Measurements from ENCODE around the gene CA10. TPM values are rescaled to one million over a fixed set of nuclear protein-coding genes. Genes with fewer than 3 reads are reported as not detected.

The CA10 gene
- total and polyA plus RNA-seq, 2 of the 4 experiments (the other 2 are of a cell fraction) = not detected

DNA sequence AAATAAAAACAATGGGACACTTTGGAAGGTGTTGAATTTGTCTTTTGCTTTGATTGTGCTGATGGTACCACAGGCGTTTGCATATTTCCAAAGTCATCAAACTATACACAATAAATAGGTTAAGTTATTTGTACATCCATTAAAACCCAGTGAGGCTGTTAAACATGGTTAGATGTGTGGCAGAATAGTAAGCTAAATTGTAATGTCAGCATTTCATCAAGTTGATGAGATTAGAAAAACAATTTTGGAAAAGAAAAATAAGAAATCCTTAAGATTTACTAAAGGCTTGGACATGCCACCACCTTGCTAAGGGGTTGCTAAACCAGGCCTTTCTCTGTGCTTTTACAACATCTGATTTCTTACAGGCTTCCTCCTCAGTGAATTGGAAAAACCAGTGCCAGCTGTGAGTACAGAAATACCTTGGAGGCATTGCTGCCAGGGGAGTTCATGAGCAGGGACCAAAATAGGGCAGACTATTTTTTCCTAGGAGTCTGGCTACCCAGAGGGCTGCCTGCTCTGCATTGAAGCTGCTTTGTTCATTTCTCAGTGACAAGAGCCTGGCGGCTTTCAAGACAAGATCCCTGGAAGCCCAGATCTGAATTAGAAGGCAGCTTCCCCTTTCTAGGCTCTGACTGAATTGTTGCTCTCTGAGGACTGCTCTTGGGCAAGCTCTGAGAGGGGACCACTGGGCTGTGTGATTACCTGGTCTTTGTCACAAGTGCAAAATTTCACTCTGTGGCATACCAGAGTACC is 43.4 kb upstream of the CA10 start:
- H3K9me1 ChIP-seq (ENCODE audit: insufficient read depth, low read length) = no peaks in the 10 kb centered on the region
- no peaks in the 10 kb centered on the region for H3K79me1 ChIP-seq (ENCODE audit: low read depth in 1 of 2, low read length in 2 of 2)
- no peak overlapping the region for H2AFZ ChIP-seq (replicated peaks; ENCODE audit: low read length, poor library complexity)
- TF ChIP-seq MAZ (IDR thresholded peaks at IDR 0.05; ENCODE audit: borderline replicate concordance, low read depth, low read length) (no peak), SMC3 (IDR thresholded peaks at IDR 0.05; ENCODE audit: low read depth, low read length) (no peak), RFX5 (IDR thresholded peaks at IDR 0.05; ENCODE audit: low read depth, low read length) (no peak), CHD1 (IDR thresholded peaks at IDR 0.05; ENCODE audit: low read depth, low read length) (no peak), MAFK (IDR thresholded peaks at IDR 0.05; ENCODE audit: low read depth, low read length) (peak; percentile 80), POLR2A (IDR thresholded peaks at IDR 0.05; ENCODE audit: low read depth, low read length) (no peak), BHLHE40 (IDR thresholded peaks at IDR 0.05; ENCODE audit: low read depth, low read length) (no peak)
- TF ChIP-seq, protein P1, sequence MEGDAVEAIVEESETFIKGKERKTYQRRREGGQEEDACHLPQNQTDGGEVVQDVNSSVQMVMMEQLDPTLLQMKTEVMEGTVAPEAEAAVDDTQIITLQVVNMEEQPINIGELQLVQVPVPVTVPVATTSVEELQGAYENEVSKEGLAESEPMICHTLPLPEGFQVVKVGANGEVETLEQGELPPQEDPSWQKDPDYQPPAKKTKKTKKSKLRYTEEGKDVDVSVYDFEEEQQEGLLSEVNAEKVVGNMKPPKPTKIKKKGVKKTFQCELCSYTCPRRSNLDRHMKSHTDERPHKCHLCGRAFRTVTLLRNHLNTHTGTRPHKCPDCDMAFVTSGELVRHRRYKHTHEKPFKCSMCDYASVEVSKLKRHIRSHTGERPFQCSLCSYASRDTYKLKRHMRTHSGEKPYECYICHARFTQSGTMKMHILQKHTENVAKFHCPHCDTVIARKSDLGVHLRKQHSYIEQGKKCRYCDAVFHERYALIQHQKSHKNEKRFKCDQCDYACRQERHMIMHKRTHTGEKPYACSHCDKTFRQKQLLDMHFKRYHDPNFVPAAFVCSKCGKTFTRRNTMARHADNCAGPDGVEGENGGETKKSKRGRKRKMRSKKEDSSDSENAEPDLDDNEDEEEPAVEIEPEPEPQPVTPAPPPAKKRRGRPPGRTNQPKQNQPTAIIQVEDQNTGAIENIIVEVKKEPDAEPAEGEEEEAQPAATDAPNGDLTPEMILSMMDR (conservative IDR thresholded peaks at IDR 0.05; ENCODE audit: low read depth, low read length) = no peak
- TF ChIP-seq, protein P2, sequence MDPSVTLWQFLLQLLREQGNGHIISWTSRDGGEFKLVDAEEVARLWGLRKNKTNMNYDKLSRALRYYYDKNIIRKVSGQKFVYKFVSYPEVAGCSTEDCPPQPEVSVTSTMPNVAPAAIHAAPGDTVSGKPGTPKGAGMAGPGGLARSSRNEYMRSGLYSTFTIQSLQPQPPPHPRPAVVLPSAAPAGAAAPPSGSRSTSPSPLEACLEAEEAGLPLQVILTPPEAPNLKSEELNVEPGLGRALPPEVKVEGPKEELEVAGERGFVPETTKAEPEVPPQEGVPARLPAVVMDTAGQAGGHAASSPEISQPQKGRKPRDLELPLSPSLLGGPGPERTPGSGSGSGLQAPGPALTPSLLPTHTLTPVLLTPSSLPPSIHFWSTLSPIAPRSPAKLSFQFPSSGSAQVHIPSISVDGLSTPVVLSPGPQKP (IDR thresholded peaks at IDR 0.05; ENCODE audit: borderline replicate concordance, low read depth, low read length) = no peak
- H2BK120ac ChIP-seq (ENCODE audit: low read depth, low read length) = no peak overlapping the region
- H4K8ac ChIP-seq (ENCODE audit: low read depth in 2 of 2, low read length in 2 of 2) = no peak overlapping the region
- ChIA-PET CTCF (no interaction called here), POLR2A (ENCODE audit: unreplicated experiment) (no interaction called here)
- no peak overlapping the region for H3K4me2 ChIP-seq (ENCODE audit: low read depth, low read length)
- DNase-seq (no peak), ATAC-seq (ENCODE audit: low read depth) (no peak)
- no peak overlapping the region for H3K56ac ChIP-seq (ENCODE audit: extremely low read depth, insufficient read depth, low read length)
- peaks cover 8% of the 10 kb centered on the region for H3K9me3 ChIP-seq (ENCODE audit: control insufficient read depth, insufficient read depth, low read length)
- no peak overlapping the region for H3K14ac ChIP-seq (replicated peaks; ENCODE audit: low read depth, low read length)
- no peaks in the 10 kb centered on the region for H3K36me3 ChIP-seq (ENCODE audit: control insufficient read depth, insufficient read depth, low read length)
- no peak overlapping the region for H4K91ac ChIP-seq (ENCODE audit: insufficient read depth, low read depth, low read length)
- in situ Hi-C loops (cut with MboI; ENCODE audit: low sequenced_read_pairs) = no loop called here
- H3K9ac ChIP-seq (ENCODE audit: low read depth, low read length) = no peak overlapping the region
- BruUV-seq (replicated peaks) = no TSS peak
- intact Hi-C loops (cut with micrococcal nuclease) = no loop called here
- H2BK5ac ChIP-seq (ENCODE audit: low read depth, low read length, poor library complexity, severe bottlenecking) = no peak overlapping the region
- no peak overlapping the region for H2AK9ac ChIP-seq (replicated peaks; ENCODE audit: low read depth, low read length, poor library complexity)
- no peak overlapping the region for H4K5ac ChIP-seq (ENCODE audit: low read depth, low read length)
- no peak overlapping the region for H3K4me3 ChIP-seq (ENCODE audit: insufficient read depth, low read depth, low read length)
- H3K4ac ChIP-seq (ENCODE audit: low read depth, low read length) = no peak overlapping the region
- H3K23ac ChIP-seq (ENCODE audit: low read depth, low read length) = no peak overlapping the region
- H2AK5ac ChIP-seq (ENCODE audit: low read depth, low read length) = no peak overlapping the region
- H2BK20ac ChIP-seq (ENCODE audit: low read depth, low read length) = no peak overlapping the region
- H3K27me3 ChIP-seq (ENCODE audit: control insufficient read depth, insufficient read depth, low read length) = no peaks in the 10 kb centered on the region
- dilution Hi-C loops (cut with HindIII; ENCODE audit: low sequenced_read_pairs, unreplicated experiment) = no loop called here
- no peak overlapping the region for H2BK15ac ChIP-seq (ENCODE audit: low read depth, low read length)
- no CpG with 5 or more reads among the region's 2 CpGs for WGBS, 2 experiments (ENCODE audit: extremely low coverage in 2 of 2, insufficient read length in 1 of 2)
- no peak overlapping the region for H3K18ac ChIP-seq (ENCODE audit: low read depth, low read length)
- no peaks in the 10 kb centered on the region for H4K20me1 ChIP-seq (ENCODE audit: insufficient read depth, low read length)
- no peaks in the 10 kb centered on the region for H3K4me1 ChIP-seq (ENCODE audit: control insufficient read depth, insufficient read depth, low read length)
- no peak overlapping the region for H3K27ac ChIP-seq (ENCODE audit: insufficient read depth, low read length)
